ENCODE results near the gene ELOF1.

DNA sequence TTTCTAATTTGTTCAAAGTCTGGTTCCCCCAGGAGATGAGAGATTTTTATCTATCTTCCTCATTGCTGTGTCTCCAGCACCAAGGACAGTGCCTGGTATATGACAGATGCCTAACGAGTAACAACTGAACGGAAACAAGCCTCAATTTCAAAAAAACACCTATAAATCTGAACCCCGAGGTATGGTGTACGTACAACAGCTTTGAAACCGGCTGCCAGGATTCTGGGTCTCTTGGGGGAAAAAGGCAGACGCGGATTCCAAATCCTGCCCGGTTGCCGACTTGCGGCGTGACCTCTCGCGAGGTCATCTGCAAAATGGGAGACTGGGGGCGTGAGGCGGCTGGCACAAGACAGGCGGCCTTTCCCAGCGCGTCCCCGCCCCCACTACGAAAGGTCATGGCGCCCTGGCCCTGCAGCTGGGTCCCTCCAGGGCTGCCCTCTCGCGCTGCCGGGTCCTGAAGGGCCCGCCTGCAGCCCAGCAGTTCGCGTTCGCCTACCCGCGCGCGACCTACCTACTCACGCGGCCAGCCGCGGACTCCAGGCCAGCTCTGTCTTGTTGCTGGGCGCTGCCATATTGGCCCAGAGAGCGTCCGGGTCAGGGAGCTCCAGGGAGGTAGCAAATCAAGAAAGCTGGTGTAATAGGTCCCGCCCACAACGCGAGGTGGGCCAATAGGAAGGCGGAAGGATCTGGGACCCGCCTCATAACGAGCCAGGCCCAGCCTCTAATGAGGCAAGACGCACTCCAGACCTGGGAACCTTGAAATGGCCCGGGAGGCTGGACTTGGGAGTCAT is 30.3 kb downstream of the ELOF1 start, which contains the start of gene ECSIT:
- TF ChIP-seq CTCF (IDR thresholded peaks at IDR 0.05; ENCODE audit: poor library complexity) (no peak), EZH2phosphoT487 (IDR thresholded peaks at IDR 0.05; ENCODE audit: low read depth, severe bottlenecking, unreplicated experiment) (no peak)

All from hepatocyte (in vitro differentiated cells).